ENCODE measurements around the gene CNDP2.

- TF ChIP-seq ZFP30 (CRISPR knock-in tag; IDR thresholded peaks at IDR 0.05) (no peak), ARNTL (CRISPR knock-in tag; IDR thresholded peaks at IDR 0.05; ENCODE audit: borderline replicate concordance, low read depth) (no peak), CREB5 (CRISPR knock-in tag; IDR thresholded peaks at IDR 0.05; ENCODE audit: low read depth) (no peak), BACH2 (CRISPR knock-in tag; IDR thresholded peaks at IDR 0.05; ENCODE audit: borderline replicate concordance) (no peak), PATZ1 (CRISPR knock-in tag; IDR thresholded peaks at IDR 0.05; ENCODE audit: borderline replicate concordance) (no peak), TSHZ2 (CRISPR knock-in tag; IDR thresholded peaks at IDR 0.05) (no peak), SNAI2 (CRISPR knock-in tag; IDR thresholded peaks at IDR 0.05) (no peak), CSRNP3 (CRISPR knock-in tag; IDR thresholded peaks at IDR 0.05) (no peak), ISL1 (CRISPR knock-in tag; IDR thresholded peaks at IDR 0.05) (no peak), ZC3H10 (CRISPR knock-in tag; IDR thresholded peaks at IDR 0.05) (no peak)
These were observed 48.6 kb upstream of the CNDP2 start for GRCh38 chr18:74447404-74448152.

Measured in SK-N-SH treated with all-trans-retinoic acid at 6 μM for 48 hours (cell line).